GM18499 (cell line): ENCODE results near the gene IER3IP1.
A peak's percentile ranks its signal among the peaks of the same experiment; 100 is the strongest.
"Not testable (repeated sequence)": the region's sequence is repeated elsewhere in the genome, so short reads cannot be mapped to it uniquely, and the experiment has no call there.

Experiments used
- ATAC-seq: cut with Tn5 transposase; IDR thresholded peaks from one replicate; pipeline ENCODE4 v1.9.1; 2021; ENCODE audit warnings: moderate number of reproducible peaks; ENCODE audit not compliant: insufficient read depth, unreplicated experiment

Gene IER3IP1, protein sequence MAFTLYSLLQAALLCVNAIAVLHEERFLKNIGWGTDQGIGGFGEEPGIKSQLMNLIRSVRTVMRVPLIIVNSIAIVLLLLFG

DNA sequence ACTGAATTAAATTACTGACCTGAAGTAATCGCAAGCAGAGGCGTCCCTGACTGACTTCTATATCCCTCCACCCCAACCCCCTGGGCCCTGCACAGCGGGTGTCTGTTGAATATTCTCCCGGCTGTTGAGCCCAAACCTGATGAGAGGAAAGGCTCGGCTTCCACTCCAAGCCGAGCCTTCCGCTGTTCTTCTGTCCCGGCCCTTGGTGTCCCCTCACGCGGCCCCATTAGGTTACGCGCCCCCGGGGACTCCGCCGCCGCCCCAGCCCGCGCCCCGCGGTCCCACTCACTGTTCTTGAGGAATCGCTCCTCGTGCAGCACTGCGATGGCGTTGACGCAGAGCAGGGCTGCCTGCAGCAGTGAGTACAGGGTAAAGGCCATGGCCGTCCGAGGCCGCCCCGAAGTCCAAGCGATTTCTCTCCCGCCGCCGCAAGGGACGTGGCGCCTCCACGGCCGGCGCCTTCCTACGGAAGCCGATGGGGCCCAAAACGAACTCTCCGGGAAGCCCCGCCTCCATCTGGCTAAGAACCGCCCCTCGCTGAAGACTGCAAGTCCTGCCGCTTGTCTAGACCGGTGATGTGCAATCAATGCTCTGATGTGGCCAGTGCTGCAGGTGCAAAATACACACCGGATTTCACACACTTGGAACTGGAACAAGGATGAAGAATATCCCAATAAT is at the start of gene IER3IP1:
Gene IER3IP1, minus strand, starts transcription at position 467 of the 678 bp plus-strand sequence. Its CDS starts 87 bp downstream, at position 380.
- ATAC-seq = peak; percentile 63

DNA sequence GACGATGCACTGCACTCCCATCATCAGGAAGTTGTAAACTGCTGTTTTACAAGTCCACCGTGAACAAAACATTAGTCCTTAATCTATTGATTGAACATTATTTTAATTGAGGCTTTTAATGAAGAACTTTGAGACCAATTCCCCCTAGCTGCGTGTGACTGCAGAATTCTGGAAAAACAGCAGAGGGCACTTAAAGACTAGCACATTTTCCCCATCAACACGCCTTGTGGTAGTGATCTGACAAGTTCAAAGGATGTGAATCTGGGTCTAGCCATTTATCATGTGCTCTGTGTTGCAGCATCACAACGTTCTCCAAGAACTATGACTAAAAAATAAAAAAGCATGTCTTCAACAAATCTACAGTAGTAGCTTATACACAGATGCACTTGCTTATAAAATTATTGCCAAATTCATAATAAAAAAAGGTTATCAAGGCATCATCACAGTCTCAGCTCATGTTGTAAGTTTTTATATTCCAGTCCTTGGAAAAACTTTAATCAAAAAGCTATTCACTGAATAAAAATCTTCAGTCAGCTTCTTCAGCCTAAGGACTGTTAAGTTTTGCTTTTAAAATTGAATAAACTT is 39.5 kb upstream of the IER3IP1 start:
- ATAC-seq = no peak

DNA sequence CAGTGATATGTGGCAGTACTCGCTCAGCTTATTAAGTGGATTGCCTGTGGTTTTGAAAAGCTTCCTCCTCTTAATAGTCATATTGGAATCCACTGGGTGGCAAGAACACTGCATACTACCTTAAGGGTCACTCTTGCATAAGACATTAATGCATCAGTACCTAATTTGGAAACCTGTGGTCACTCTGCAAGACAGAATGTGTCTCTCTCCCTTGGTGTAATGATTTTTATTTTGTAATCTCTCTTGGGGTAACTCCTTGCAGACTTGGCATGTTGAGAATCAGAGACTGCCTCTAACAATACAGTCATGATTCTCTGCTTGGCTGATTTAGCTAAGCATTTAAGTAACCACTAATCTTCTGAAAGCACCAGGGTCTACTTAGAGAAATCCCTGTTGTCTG is 33.0 kb upstream of the IER3IP1 start:
- ATAC-seq = no peak

DNA sequence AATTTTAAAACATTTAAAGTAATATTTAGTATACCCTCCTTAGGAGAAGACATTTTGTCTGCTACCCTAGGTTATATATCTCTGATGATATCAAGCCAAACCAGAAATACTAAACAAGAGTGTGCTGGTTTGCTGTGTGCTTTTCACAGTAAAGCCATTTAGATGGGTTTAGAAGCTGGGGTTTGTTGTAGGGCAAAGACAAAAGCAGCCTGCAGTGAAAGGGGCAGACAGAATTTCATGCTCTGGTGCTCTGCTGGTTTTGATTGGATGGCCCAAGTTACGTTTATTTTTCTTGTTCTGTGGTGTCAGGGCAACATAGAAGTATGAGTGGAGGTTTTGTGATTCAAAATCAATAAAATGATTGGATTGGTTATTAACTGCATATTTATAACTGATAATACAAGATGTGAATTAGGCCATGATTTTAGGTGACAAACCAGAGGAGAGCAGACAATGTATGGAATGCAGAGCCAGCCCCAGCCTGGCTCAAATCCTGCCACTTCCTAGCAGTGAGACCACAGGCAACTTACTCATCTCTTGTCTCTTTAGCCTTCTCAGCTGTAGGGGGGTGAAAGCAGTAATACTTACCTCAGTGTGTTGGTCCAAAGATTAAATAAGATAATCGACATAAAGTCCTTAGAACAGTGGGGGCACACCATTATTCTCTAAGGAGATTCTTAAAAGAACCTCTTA is 30.9 kb upstream of the IER3IP1 start:
- no peak for ATAC-seq

DNA sequence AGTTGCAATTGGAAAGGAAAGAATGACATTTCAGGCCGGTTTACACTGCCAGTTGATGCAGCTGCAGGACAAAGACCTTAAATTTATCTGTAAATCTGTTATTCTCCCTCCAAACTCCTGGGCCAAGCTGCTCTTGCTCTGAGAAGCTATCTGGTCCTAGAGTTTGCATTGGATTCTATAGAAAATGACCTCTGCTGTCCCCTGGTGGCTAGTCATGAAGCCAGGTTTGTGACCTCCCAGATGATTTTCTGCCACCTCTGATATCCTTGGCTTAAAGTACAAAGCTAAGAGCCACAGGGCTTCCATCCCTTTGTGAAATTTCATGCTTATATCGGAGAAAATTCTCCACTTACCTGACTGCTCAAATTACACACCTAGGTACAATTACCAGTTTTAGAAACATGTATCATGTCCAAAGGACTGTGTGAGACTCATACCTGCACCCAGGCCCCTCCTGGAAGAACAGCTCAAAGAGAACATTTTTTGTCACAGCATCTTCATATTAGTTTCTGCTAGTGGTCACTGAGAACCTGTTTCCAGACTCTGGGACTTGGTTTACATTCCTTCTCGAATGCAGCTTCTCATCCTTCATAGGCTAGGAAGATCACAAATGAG is 28.9 kb upstream of the IER3IP1 start:
- ATAC-seq = no peak

DNA sequence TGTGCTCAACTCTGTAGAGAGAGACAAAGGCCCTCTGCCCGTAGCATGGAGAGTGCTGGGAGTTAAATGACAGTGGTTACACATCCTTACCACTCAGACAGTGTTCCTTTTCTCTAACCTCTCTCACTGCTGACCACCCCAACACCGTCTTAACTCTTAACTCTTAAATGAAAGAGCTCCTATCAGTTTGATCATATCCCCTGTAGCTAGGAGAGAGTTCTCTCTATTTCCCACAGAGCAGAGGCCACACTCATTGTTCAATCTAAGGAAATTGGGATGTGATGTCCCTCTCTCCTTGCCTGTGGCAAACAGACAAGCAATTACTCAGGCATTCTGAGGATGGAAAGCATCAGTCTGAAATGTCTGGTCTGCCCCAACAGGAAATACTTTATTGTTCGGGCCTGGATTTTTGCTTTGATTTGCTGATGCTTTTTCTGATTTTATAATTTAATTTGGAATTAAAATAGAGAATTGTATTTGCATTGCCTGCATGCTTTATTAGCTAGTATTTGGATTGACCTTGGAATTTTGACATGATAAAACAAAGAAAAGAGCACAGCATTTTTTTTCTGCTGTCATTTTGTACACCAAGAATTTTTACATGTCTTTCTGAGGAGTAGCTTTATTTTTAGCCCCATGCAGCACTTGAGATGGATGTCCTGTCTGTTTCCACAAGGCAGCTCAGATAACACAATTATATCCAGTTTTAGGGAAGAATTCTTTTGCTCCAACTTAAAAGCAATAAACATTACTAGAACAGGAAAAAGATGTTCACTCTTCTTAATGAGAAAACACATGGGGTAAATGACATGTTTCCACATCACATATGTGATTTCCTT is 27.7 kb upstream of the IER3IP1 start:
- no peak for ATAC-seq

DNA sequence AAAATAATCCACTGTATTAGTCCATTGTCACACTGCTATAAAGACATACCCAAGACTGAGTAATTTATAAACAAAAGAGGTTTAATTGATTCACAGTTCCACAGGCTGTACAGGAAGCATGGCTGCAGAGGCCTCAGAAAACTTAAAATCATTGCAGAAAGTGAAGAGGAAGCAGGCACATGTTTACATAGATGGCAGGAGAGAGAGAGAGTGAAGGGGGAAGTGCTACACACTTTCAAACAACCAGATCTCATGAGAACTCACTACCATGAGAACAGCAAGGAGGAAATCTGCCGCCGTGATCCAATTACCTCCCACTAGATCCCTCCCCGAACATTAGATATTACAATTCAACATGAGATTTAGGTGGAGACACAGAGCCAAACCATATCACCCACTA is 19.8 kb upstream of the IER3IP1 start:
- not testable (repeated sequence) for ATAC-seq

DNA sequence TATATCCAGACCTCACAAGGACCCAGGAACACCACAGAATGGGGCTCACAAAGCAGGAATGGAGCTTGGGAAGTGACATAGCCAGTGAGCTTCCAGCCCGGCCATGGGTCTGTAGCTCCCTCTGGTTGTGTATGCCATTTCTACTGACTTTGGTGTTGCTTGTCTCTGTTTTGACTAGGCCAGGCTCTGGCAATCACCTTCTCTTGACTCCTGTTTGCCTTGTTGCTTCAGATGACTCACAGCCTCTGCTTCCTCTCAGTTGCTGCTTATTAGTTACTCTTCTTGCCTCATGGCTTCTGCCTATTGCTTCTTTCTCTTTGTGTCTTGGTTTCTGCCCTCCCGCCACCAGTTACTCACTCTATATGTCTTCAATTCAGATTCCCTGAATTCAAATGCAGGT is 15.8 kb upstream of the IER3IP1 start:
- ATAC-seq = no peak

DNA sequence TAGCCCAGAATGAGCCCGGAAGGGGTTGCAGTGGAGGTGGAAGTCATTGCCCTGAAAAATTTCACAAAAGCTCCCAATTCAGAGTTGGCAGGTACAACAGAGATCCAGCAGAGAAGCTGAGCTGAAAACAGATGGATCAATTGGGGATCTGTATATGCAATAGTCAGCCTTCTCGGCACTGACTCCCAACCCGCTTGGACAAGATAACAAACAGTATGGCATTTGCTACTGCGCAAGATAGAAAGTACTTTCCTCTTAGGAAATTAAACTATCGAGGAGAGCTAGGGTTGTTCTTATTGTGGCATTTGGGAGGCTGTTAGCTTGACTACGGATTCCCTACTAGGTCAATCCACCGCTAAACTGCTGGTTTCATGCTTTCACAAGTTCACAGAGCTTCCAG is 11.6 kb upstream of the IER3IP1 start:
- no peak for ATAC-seq

DNA sequence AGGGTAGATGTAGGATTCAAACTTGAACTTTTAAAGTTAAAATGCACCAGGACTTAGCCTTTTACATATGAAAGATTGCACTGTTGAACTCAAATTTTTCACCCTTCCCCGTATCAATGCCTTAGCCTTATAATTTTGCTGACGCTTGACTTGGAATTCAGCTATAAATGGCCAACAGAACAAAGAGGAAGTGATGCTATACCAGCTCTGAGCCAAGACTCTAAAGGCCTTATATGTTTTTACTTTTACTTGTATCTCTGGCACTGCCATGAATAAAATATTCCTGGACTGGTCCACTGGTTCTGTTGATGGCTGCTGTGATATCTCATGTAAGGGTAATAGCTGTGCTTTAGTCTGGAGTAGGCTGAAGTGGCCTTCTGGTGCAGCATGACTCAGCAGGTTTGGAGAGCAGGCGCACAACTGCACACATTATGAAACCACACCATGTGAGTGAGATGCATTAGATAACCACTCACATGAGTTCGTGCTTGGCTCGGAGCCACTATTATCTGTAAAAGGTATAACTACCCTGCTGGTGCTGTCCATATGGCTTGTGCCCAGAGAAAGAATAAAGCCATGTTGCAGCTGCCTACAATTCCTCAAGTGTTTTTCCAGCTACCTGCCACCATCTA is 8.4 kb upstream of the IER3IP1 start:
- no peak for ATAC-seq

DNA sequence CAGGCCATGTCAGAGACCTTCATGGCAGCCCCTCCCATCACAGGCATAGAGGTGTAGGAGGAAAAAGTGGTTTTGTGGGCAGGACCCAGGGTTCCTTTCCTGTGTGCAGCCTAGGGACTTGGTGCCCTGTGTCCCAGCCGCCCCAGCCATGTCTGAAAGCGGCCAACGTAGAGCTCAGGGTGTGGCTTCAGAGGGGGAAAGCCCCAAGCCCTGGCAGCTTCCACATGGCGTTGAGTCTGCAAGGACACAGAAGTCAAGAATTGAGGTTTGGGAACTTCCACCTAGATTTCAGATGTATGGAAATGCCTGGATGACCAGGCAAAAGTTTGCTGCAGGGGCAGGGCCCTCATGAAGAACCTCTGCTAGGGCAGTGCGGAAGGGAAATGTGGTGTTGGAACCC is 6.0 kb upstream of the IER3IP1 start:
- not testable (repeated sequence) for ATAC-seq

DNA sequence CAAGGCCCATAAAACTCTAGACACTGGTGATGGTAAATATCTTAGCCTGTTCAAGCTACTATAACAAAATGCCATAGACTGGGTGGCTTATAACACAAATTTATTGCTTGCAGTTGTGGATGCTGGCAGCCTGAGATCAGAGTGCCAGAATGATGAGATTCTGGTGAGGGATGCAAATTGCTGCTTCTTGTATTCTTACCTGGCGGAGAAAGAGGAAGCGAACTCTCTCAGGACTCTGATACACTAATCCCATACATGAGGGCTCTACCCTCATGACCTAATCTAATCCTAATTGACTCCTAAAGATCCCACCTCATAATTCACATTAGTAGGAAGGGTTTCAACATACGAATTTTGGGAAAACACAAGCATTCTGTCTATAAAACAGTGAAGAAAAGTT is 4.6 kb upstream of the IER3IP1 start:
- no peak for ATAC-seq

DNA sequence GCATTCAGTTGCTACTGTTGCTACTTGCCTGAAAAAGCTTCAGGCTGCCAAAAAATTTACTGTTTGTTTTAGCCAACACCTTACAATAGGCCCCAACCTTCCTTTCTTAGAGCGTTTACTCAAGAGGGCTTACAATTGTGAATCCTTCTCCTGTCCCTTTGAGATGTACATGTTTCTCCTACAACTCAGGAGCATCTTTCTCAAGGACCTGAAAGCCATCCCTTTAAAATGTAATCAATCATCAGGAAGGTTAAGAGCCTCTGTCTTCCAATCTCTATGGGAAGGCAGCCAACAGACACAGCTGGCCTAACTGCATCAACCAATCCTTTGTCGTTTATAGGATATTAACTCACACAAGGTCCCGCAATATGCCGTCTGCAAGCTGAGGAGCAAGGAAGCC is 3.4 kb upstream of the IER3IP1 start:
- no peak for ATAC-seq

DNA sequence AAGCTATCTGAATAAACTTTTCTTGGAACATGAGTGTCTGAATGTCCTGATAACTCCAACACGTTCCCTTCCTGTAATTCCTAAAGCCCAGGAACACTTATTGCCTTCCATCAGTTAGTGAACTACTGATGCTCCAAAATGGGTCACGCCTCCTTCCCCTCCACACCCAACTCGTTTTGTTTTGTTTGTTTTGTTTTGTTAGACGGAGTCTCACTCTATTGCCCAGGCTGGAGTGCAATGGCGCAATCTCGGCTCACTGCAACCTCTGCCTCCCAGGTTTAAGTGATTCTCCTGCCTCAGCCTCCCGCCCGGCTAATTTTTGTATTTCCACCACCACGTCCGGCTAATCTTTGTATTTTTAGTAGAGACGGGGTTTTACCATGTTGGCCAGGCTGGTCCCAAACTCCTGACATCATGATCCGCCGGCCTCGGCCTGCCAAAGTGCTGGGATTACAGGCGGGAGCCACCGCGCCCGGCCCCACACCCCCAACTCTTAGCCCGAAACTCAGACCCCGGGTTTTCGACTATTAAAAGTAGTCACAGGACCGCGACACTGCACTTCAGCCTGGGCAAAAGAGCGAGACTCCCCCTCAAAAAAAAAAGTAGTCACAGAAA is 774 bp downstream of the IER3IP1 start:
- ATAC-seq = no peak

DNA sequence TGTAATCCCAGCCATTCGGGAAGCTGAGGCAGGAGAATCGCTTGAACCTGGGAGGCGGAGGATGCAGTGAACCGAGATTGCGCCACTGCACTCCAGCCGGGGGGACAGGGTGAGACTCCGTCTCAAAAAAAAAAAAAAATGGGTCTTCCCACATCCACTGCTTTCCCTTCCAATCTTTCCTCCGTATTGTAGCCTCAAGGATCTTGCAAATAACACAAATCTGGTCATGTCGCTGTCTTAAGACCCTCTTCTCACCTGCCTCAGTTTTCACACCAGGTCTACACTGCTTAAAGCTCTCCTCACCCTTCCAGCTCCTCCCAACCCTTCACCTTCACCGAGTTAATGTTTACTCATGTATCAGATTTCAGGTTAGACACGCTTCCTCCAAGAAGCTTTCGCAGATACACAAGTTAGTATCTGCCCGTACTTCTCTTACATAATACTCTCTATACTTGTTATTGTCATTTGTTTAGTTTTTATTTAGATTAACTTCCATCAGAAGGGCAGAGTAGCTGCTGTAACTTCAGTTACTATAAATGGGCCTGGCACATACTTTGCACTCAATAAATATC is 1.5 kb downstream of the IER3IP1 start:
- ATAC-seq = no peak

DNA sequence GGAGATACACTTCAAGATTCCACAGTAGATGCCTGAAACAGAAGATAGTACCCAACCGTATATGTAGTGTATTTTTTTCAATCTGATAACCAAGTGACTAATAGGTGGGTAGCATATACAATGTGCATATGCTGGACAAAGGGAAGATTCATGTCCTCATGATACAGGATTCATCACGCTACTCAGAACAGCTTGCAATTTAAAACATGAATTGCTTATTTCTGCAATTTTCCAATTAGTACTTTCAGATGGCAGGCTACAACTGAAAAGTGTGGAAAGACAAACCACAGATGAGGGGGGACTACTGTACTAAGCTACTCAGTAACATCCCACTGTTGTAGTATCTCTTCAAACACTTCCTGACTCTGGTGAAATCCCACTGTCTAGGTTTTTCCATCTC is 3.7 kb downstream of the IER3IP1 start:
- no peak for ATAC-seq

DNA sequence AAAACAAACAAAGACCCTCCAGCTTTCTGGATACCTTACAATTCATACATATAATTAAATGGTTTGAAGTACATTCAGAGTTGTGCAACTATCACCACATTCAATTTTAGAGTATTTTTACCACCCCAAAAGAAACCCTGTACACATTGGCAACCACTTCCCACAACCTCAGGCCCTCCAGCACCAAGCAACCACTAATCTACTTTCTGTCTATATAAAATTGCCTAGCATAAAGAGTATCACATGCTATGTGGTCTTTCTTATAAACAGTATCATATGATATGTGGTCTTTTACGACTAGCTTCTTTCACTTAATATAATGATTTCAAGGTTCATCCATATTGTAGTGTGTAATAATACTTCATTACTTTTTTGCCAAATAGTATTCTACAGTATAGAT is 7.3 kb downstream of the IER3IP1 start:
- no peak for ATAC-seq

DNA sequence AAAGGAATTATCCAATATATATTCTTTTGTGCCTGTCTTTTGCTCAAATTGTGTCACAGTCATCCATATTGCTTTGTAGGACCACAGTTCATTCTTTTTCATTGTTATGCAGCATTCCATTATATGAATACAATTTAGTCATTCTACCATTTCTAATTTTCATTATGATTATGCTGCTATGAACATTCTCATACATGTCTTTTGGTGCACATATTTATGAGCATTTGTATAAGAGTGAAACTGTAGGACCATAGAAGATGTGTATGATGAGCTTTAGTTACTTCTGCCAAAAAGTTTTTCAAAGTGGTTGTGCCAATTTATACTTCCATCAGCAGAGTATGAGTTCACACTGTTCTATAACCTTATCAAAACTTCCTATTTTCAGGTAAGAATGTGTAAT is 7.7 kb downstream of the IER3IP1 start:
- no peak for ATAC-seq

DNA sequence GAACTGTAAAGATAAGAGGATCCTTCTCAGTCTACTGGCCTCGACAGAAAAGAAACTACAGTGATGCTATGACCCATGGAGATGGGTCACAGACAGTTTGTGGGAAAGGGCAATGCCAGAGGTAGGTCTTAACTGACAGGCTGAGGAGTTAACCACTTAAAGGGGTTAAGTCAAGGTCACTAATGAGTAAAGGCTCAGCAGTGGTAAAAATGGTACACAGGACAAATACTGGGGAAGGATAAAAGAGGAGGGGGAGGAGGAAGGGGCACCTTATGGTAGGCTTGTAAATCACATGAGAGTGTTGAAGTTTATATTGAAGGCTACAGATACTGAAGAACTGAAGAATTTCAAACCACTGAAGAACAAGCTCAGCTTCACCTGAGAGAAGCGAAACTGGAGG is 9.9 kb downstream of the IER3IP1 start:
- no peak for ATAC-seq
